ENCODE results near the gene COA7.
A peak's percentile ranks its signal among the peaks of the same experiment; 100 is the strongest.
"Not testable (repeated sequence)": the region's sequence is repeated elsewhere in the genome, so short reads cannot be mapped to it uniquely, and the experiment has no call there.

Gene COA7

DNA sequence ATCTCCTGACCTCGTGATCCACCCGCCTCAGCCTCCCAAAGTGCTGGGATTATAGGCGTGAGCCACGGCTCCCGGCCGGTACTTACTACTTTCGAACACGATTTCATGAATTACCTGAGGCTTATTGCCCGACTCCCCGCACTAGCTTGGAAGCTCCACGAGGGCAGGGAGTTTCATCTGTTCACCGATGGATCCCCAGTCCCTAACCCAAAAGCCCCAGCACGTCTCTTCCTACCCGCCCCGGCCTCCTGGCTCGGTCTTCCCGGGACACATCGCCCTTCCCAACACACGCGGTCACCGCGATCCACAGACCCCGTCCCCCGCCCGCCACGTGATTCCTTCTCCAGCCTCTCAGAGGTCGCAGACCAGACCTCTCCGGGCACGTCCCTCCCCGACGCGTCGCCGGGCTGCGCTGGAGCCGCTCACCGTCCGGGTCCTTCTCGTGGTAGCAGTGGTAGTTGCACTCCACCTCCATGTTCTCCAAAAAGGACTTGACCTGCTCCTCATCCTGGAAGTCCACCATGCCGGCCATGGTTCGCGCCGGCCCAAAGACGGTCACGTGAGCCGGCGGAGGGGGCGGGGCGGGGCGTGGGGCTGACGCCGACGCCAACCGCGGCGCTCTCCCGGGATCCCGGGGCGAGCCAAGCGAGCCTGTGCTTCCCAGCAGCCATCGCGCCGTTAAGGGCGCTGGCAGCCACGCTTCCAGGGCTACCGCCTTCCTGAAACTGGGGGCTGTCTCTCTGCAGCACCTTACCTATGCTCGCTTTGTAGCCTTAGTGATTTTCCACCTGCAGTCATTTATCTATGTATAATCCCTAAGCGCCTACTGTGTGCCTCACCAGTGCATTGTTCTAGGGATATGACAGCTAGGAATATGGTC lies at the start of gene COA7:
TSS of gene COA7 (minus strand) at position 553 of the 880 bp plus-strand sequence. CDS start at position 532, 21 bp downstream.
- peak; percentile 46 for DNase-seq (ENCODE audit: low read depth)

DNA sequence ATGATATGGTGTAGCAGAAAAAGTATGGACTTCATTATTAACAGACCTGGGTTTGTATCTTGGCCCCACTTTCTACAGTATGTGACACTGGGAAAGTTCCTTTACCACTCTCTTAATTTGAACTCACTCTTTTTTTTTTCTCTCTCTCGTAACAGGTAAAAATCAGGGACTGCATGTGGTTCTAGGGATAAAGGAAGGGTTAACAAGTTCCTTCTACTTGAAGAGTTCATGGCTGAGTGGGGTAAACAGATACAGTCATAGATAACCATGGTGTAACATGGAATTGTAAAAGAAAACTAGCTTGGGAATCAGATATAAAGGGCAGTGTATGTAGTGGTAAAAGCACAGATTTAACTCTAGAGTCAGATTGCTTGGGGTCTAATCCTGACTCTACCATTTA lies 49.3 kb upstream of the COA7 start:
- no peak for DNase-seq (ENCODE audit: low read depth)

- DNase-seq (ENCODE audit: low read depth), result no peak
These were observed 48.0 kb upstream of the COA7 start for GRCh38 chr1:52746189-52746588.

- no peak for DNase-seq (ENCODE audit: low read depth)
These were observed 43.1 kb upstream of the COA7 start for GRCh38 chr1:52741259-52741658.

DNA sequence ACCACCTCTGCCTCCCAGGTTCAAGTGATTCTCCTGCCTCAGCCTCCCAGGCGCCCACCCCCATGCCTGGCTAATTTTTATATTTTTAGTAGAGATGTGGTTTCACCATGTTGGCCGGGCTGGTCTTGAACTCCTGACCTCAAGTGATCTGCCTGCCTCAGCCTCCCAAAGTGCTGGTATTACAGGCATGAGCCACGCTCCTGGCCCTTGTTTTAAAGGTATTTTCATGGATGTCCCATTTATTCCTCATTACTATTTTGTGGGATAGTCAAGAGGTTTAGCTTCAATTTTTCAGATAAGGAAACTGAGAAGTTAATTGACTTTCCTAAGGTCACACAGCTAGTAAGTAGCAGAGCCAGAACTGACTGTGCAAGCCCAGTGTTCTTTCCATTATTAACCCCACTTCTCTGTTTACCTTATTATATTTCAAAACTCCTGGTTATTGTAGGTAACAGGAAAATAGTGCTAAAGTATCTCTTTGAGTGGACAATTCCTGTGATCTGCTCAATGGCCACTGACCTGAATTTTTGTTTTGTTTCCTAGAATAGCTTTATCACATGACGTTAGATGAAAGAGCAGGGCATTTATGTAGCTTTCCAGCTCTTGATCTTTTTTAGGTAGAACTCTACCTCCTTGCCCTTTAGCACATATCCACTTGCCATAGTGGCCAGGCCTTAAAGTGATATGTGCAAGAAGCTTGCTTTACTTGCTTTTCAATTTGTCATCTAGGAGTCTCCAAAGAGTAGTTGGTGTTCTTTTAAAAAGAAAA lies 41.7 kb upstream of the COA7 start:
- DNase-seq (ENCODE audit: low read depth), result no peak

GRCh38 chr1:52738893-52739292 lies 40.7 kb upstream of the COA7 start:
- no peak for DNase-seq (ENCODE audit: low read depth)

DNA sequence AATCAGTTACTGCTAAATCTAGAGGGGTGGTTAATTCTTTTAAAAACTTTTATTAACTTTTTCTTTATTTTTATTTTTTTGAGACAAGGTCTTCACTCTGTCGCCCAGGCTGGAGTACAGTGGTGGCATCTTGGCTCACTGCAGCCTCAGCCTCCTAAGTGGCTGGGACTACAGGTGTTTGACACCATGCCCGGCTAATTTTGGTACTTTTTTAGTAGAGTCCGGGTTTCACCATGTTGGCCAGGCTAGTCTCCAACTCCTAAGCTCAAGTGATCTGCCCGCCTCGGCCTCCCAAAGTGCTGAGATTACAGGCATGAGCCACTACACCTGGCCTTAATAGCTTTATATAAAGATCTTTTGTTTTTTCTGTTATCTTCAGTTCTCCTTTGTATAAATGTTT lies 40.0 kb upstream of the COA7 start:
- DNase-seq (ENCODE audit: low read depth), result no peak

DNA sequence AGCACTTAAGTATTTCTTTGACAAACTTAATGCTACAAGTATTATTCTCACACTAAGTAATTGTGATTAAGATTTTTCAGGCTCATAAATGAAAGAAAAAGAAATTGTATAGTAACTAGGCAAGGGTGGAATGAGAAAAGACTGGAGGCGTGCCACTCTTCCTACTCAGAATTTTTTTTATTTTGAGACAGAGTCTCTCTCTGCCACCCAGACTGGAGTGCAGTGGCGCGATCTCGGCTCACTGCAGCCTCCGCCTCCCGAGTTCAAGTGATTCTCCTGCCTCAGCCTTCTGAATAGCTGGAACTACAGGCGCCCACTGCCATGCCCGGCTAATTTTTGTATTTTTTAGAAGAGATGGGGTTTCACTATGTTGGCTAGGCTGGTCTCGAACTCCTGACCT lies 37.2 kb upstream of the COA7 start:
- not testable (repeated sequence) for DNase-seq (ENCODE audit: low read depth)

DNA sequence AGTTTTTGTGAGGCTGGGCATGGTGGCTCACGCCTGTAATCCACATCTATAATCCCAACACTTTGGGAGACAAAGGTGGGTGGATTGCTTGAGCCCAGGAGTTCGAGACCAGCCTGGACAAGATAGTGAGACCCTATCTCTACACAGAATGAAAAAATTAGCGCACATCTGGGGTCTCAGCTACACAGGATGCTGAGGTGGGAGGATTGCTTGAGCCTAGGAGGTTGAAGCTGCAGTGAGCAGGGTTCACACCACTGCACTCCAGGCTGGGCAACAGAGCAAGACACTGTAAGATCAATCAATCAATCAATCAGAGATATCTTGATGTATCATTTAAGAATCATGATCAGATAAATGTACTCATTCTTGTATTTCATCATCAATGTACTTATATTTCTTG lies 35.2 kb upstream of the COA7 start:
- DNase-seq (ENCODE audit: low read depth), result no peak

DNA sequence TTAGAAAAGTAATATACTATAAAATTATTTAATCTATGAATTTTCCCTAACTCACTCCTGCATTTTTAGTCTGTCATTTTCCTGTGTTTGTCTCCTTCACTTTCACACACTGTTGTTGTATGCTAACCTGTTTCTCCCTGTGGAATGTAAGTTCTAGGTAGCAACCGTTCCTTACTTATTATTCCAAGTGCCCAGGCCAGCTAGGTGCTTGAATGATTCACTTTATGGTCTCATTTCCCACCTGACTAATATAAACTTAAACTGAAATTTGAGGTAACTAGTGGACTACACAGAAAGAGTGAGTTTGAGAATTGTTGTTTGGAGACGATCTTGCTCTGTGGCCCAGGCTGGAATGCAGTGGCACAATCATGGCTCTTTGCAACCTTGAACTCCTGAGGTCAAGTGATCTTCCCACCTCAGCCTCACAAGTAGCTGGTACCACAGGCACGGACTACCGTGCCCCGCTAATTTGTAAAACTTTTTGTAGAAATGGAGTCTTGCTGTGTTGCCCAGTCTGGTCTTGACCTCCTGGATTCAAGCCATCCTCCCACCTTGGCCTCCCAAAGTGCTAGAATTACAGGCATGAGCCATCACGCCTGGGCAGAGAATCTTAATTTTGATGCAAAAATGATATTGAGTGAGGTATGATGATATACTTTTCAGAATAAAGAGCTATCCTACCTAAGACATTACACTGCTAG lies 30.0 kb upstream of the COA7 start:
- no peak for DNase-seq (ENCODE audit: low read depth)

DNA sequence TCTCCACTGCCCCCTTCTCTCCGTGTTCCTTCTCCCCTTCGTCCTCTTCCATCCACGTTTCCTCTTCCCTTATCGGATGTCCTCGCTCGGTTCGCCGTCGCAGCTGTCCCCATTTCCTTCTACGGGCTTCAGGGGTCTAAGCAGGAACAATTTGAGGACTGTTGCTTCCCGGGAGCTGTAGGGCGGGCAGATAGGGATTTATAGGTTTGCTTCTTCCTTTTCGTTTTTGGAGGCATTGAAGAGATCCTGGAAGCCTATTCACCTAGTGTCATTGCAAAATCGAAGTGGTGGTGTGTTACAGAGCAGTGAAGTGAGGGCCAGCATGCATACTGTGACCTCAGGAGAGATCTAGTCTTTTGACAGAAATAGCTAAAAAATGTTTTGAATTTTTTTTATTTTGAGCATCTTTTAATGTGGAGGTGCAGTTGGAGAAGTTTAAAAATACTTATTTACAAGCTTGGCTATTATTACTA lies 29.0 kb upstream of the COA7 start:
- DNase-seq (ENCODE audit: low read depth), result no peak

- DNase-seq (ENCODE audit: low read depth), result peak; percentile 84
These were observed 28.3 kb upstream of the COA7 start, which contains the start of gene ZYG11B for GRCh38 chr1:52726265-52727113. TSS of gene ZYG11B (plus strand) at chr1:52726453. CDS start at chr1:52726654, 201 bp downstream.

- no peak for DNase-seq (ENCODE audit: low read depth)
These were observed 27.7 kb upstream of the COA7 start for GRCh38 chr1:52725903-52726264.

- no peak for DNase-seq (ENCODE audit: low read depth)
These were observed 25.1 kb upstream of the COA7 start for GRCh38 chr1:52723260-52723659.

DNA sequence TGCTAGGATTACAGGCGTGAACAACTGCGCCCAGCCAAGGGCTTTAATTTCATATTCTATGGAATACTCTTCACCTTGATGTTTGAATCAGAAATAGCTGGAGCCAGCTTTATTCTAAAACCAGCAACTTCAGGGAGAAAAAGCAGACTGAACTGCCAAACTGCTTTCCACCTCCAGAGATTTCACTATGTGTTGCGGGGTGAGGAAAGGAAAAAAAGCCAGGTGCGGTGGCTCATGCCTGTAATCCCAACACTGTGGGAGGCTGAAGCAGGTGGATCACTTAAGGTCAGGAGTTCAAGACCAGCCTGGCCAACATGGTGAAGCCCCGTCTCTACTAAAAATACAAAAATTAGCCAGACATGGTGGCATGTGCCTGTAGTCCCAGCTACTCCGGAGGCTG lies 17.1 kb upstream of the COA7 start:
- not testable (repeated sequence) for DNase-seq (ENCODE audit: low read depth)

DNA sequence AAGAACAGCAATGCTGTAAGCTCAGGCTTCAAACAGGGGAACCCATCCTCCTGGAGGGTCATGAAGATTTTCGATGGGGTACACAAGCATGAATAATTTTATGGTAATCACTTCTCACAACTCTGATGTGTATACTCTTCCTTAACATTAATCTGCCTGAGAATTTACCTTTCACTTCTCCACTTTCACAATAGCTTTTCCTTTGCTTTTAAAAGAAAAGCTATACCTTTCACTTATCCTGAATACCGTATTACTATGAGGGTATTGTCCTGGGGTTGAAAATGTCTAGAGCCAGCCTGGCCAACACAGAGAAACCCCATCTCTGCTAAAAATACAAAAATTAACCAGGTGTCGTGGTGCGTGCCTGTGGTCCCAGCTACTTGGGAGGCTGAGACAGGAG lies 15.4 kb upstream of the COA7 start:
- no peak for DNase-seq (ENCODE audit: low read depth)

- DNase-seq (ENCODE audit: low read depth), result no peak
These were observed 10.9 kb upstream of the COA7 start for GRCh38 chr1:52709016-52709415.

GRCh38 chr1:52707927-52708655 lies 9.9 kb upstream of the COA7 start:
- no peak for DNase-seq (ENCODE audit: low read depth)

DNA sequence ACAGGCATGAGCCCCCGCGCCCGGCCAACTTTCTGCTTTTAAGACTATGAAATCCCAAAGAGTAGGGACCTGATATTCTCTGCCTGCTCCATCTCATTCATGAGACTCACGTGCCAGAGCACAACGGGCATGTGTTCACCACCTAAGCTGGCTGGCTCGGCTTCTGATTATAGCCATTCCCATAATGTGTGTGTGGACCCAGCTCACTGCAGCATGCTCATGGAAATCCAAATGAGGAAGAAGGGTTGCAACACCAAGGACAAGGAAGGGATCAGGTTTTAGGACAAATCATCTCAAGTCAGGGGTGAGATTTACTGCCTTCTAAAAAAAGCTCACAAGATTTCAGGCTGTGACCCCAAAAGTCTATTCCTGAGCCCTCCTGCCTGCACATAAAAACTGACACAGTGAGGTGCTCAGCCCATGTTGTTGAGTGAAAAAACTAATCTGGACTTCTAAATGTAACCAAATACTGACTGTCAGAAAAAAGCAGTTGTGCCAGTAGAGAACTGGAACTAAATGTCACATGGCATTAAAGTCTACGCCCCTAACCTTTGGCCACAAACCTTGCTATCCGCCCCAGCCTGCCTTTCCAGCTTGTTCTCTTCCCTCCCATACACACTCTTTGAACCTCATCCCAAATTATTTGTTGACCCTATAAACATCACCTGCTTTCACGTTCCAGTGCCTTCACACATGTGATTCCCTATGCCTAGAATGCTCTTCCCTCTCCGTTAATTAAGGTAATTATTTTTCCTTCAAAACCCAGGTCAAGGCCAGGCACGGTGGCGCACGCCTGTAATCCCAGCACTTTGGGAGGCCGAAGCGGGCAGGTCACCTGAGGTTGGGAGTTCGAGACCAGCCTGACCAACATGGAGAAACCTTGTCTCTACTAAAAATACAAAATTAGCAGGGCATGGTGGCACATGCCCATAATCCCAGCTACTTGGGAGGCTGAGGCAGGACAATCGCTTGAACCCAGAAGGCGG lies 9.1 kb upstream of the COA7 start:
- no peak for DNase-seq (ENCODE audit: low read depth)
